H1 (cell line): Measurements from ENCODE around the gene CCNY. TPM values are rescaled to one million over a fixed set of nuclear protein-coding genes. Genes with fewer than 3 reads are reported as not detected.

Experiments
- CTCF ChIA-PET: fragments of 300-600 bp; sonication (Branson Sonifier 250); formaldehyde crosslinking; loops from one replicate; lab custom pipeline; 2021; ENCODE audit not compliant: partially characterized antibody; lab: Charles Lee
- POLR2A ChIA-PET: fragments of 300-600 bp; sonication (Branson Sonifier 250); formaldehyde crosslinking; loops from one replicate; lab custom pipeline; 2021; ENCODE audit warnings: inconsistent platforms; ENCODE audit not compliant: partially characterized antibody; lab: Charles Lee
- DNase-seq, 2 experiments: peaks; one replicate each; pipeline versions ENCODE4 v3.0.0 to v3.0.0-alpha.2; 2010 to 2022; ENCODE audit warnings: low spot score in 2 of 2, low read depth in 1 of 2, mixed read lengths in 1 of 2
- FAIRE-seq: peaks from 2 replicates; lab custom pipeline; 2011; peaks lifted over from hg19 to GRCh38; lab: Jason Lieb, UNC
- H2AFZ ChIP-seq: 2 replicates; pipeline ENCODE4 v1.8.1; 2012; ENCODE audit warnings: low read length, inconsistent platforms
- H2AK5ac ChIP-seq: 2 replicates; pipeline ENCODE4 v1.6.1; 2013; ENCODE audit warnings: low read depth, low read length
- H2BK120ac ChIP-seq: replicated peaks from 2 replicates; pipeline ENCODE3; 2013; ENCODE audit warnings: low read depth, low read length, inconsistent platforms
- H2BK12ac ChIP-seq: 2 replicates; pipeline ENCODE4 v1.6.1; 2013; ENCODE audit warnings: low read depth, low read length
- H2BK15ac ChIP-seq: 2 replicates; pipeline ENCODE4 v1.6.1; 2013; ENCODE audit warnings: low read length
- H2BK20ac ChIP-seq: 2 replicates; pipeline ENCODE4 v1.6.1; 2013; ENCODE audit warnings: low read length
- H2BK5ac ChIP-seq: 2 replicates; pipeline ENCODE4 v1.6.1; 2013; ENCODE audit warnings: low read depth, low read length
- H3K14ac ChIP-seq: 2 replicates; pipeline ENCODE4 v1.6.1; 2013; ENCODE audit warnings: inconsistent platforms; ENCODE audit not compliant: insufficient read length
- H3K18ac ChIP-seq: 2 replicates; pipeline ENCODE4 v1.6.1; 2013; ENCODE audit warnings: low read length; ENCODE audit errors: extremely low read depth
- H3K23ac ChIP-seq: 2 replicates; pipeline ENCODE4 v1.6.1; 2013; ENCODE audit warnings: inconsistent platforms; ENCODE audit not compliant: insufficient read length
- H3K23me2 ChIP-seq: 2 replicates; pipeline ENCODE4 v1.6.1; 2013; ENCODE audit warnings: low read depth, low read length
- H3K27ac ChIP-seq: 2 replicates; pipeline ENCODE4 v1.6.1; 2011; ENCODE audit warnings: low read depth, low read length, inconsistent platforms
- H3K27me3 ChIP-seq, 4 experiments: replicated peaks in 1 of 4; 1 replicate in 1 of 4; 2 replicates in 3 of 4; pipeline versions ENCODE4 v1.6.1 to v1.8.1; 2011 to 2013; ENCODE audit warnings: low read length in 3 of 4, mild to moderate bottlenecking in 3 of 4, inconsistent platforms in 2 of 4, mixed read lengths in 2 of 4, moderate library complexity in 1 of 4; ENCODE audit not compliant: control insufficient read depth in 3 of 4, insufficient read depth in 3 of 4; ENCODE audit errors: extremely low read depth in 1 of 4
- H3K36me3 ChIP-seq, 4 experiments: 2 replicates each; pipeline versions ENCODE4 v1.6.1 to v1.8.1; 2011 to 2013; ENCODE audit warnings: mild to moderate bottlenecking in 4 of 4, low read length in 3 of 4, moderate library complexity in 2 of 4, control low read depth in 1 of 4, inconsistent platforms in 1 of 4; ENCODE audit not compliant: insufficient read depth in 4 of 4, control insufficient read depth in 2 of 4
- H3K4ac ChIP-seq: replicated peaks from 2 replicates; pipeline ENCODE3; 2013; ENCODE audit warnings: low read length, low read depth, mixed read lengths, inconsistent platforms; ENCODE audit not compliant: insufficient read length
- H3K4me1 ChIP-seq, 4 experiments: replicated peaks in 1 of 4; 1 replicate in 1 of 4; 2 replicates in 3 of 4; pipeline versions ENCODE4 v1.6.1 to v1.8.1; 2011 to 2013; ENCODE audit warnings: low read length in 3 of 4, inconsistent platforms in 2 of 4, mixed read lengths in 1 of 4; ENCODE audit not compliant: insufficient read depth in 4 of 4, control insufficient read depth in 3 of 4
- H3K4me2 ChIP-seq, 2 experiments: 2 replicates each; pipeline versions ENCODE4 v1.6.1 to v1.8.1; 2011 to 2013; ENCODE audit warnings: low read depth in 2 of 2, low read length in 2 of 2, control low read depth in 1 of 2, inconsistent platforms in 1 of 2, mild to moderate bottlenecking in 1 of 2; ENCODE audit not compliant: insufficient read depth in 1 of 2
- H3K4me3 ChIP-seq, 4 experiments: fragments of 200-600, 300-600 bp in 1 of 4; sonication (generic), shearing (Covaris generic), sonication (Bioruptor Twin) in 1 of 4; 2 replicates each; pipeline versions ENCODE4 v1.5.1 to v1.8.1; 2011 to 2016; ENCODE audit warnings: low read length in 4 of 4, low read depth in 3 of 4, control low read depth in 2 of 4, inconsistent platforms in 2 of 4, mild to moderate bottlenecking in 2 of 4, mixed read lengths in 1 of 4, moderate library complexity in 1 of 4; ENCODE audit not compliant: insufficient read depth in 2 of 4; ENCODE audit errors: extremely low read depth in 1 of 4
- H3K56ac ChIP-seq: replicated peaks from 2 replicates; pipeline ENCODE3; 2013; ENCODE audit warnings: low read depth, mild to moderate bottlenecking, mixed read lengths, low read length, inconsistent platforms; ENCODE audit not compliant: insufficient read length
- H3K79me1 ChIP-seq: 2 replicates; pipeline ENCODE4 v1.6.1; 2013; ENCODE audit warnings: low read depth, low read length, control low read depth
- H3K79me2 ChIP-seq, 2 experiments: 2 replicates each; pipeline versions ENCODE4 v1.6.1 to v1.8.1; 2012 to 2013; ENCODE audit warnings: low read length in 2 of 2, mild to moderate bottlenecking in 2 of 2, inconsistent platforms in 1 of 2; ENCODE audit not compliant: insufficient read depth in 2 of 2, control insufficient read depth in 1 of 2
- H3K9ac ChIP-seq, 4 experiments: replicated peaks in 1 of 4; 1 replicate in 1 of 4; 2 replicates in 3 of 4; pipeline versions ENCODE4 v1.6.1 to v1.8.1; 2011 to 2013; ENCODE audit warnings: low read depth in 3 of 4, low read length in 3 of 4, control low read depth in 2 of 4, mild to moderate bottlenecking in 2 of 4, moderate library complexity in 2 of 4, inconsistent platforms in 1 of 4; ENCODE audit errors: extremely low read depth in 1 of 4
- H3K9me3 ChIP-seq, 2 experiments: 2 replicates each; pipeline versions ENCODE4 v1.6.1 to v1.8.1; 2012 to 2013; ENCODE audit warnings: mild to moderate bottlenecking in 2 of 2, moderate library complexity in 2 of 2, control low read depth in 1 of 2, inconsistent platforms in 1 of 2, low read depth in 1 of 2, low read length in 1 of 2, mixed read lengths in 1 of 2; ENCODE audit not compliant: insufficient read depth in 2 of 2
- H4K20me1 ChIP-seq, 2 experiments: replicated peaks in 1 of 2; 2 replicates each; pipeline versions ENCODE3 to v1.8.1; 2011 to 2013; ENCODE audit warnings: inconsistent platforms in 2 of 2, low read length in 2 of 2, mild to moderate bottlenecking in 1 of 2; ENCODE audit not compliant: insufficient read depth in 2 of 2, control insufficient read depth in 1 of 2
- H4K5ac ChIP-seq: 2 replicates; pipeline ENCODE4 v1.6.1; 2013; ENCODE audit warnings: low read length, low read depth, mixed read lengths, inconsistent platforms; ENCODE audit not compliant: insufficient read length
- H4K8ac ChIP-seq: 2 replicates; pipeline ENCODE4 v1.8.0; 2013; ENCODE audit warnings: mild to moderate bottlenecking, moderate library complexity, low read length, inconsistent platforms; ENCODE audit not compliant: insufficient read depth; ENCODE audit errors: extremely low read depth
- H4K91ac ChIP-seq: replicated peaks from 2 replicates; pipeline ENCODE3; 2013; ENCODE audit warnings: low read length, mixed read lengths, inconsistent platforms; ENCODE audit not compliant: insufficient read length
- CREB1 ChIP-seq: IDR thresholded peaks from 2 replicates; pipeline ENCODE4 v1.6.1; 2012; ENCODE audit warnings: inconsistent platforms
- CTBP2 ChIP-seq: IDR thresholded peaks from 2 replicates; pipeline ENCODE4 v1.7.0; 2011; ENCODE audit warnings: borderline replicate concordance, mild to moderate bottlenecking, moderate library complexity, mixed read lengths, low read length; ENCODE audit not compliant: insufficient read depth, insufficient read length
- FOSL1 ChIP-seq: IDR thresholded peaks from 2 replicates; pipeline ENCODE4 v1.6.1; 2011; ENCODE audit warnings: mild to moderate bottlenecking, low read depth, low read length, moderate library complexity; ENCODE audit not compliant: insufficient read depth
- HDAC2 ChIP-seq, 2 experiments: fragments of 300-600 bp in 1 of 2; sonication (generic) in 1 of 2; IDR thresholded peaks; 2 replicates each; pipeline ENCODE4 v1.6.1; 2011 to 2012; ENCODE audit warnings: low read depth in 2 of 2, low read length in 2 of 2, mild to moderate bottlenecking in 2 of 2, moderate library complexity in 2 of 2, borderline replicate concordance in 1 of 2, inconsistent platforms in 1 of 2
- HDAC6 ChIP-seq: IDR thresholded peaks from one replicate; pipeline ENCODE4 v1.7.1; 2012; ENCODE audit warnings: low read depth, mild to moderate bottlenecking, inconsistent platforms, low read length, moderate library complexity
- JUN ChIP-seq: IDR thresholded peaks from 2 replicates; pipeline ENCODE4 v1.6.1; 2011; ENCODE audit warnings: low read depth, mild to moderate bottlenecking, improper control_type of control experiment, low read length
- RXRA ChIP-seq: IDR thresholded peaks from 2 replicates; pipeline ENCODE4 v1.6.1; 2011; ENCODE audit warnings: low read depth, mild to moderate bottlenecking, low read length, moderate library complexity; ENCODE audit not compliant: insufficient read depth
- SP2 ChIP-seq: IDR thresholded peaks from 2 replicates; pipeline ENCODE4 v1.6.1; 2012; ENCODE audit warnings: mild to moderate bottlenecking, low read length, inconsistent platforms
- SRF ChIP-seq: IDR thresholded peaks from 2 replicates; pipeline ENCODE4 v1.6.1; 2011; ENCODE audit warnings: mild to moderate bottlenecking, low read depth, low read length, moderate library complexity
- YY1 ChIP-seq: IDR thresholded peaks from 2 replicates; pipeline ENCODE4 v1.6.1; 2011; ENCODE audit warnings: low read depth, mild to moderate bottlenecking, low read length
- ZNF274 ChIP-seq: IDR thresholded peaks from 2 replicates; pipeline ENCODE4 v1.7.0; 2012; ENCODE audit warnings: low read length, borderline replicate concordance; ENCODE audit errors: extremely low read depth
- WGBS, 2 experiments: shearing (Covaris generic) in 1 of 2; methylation state at CpG; one replicate each; pipeline versions ENCODE4 v1.1.6 to v1.1.7; 2013 to 2015; ENCODE audit warnings: low lambda C conversion rate in 2 of 2, mixed read lengths in 2 of 2, inconsistent platforms in 1 of 2, low coverage in 1 of 2, missing lambda C conversion rate in 1 of 2; ENCODE audit not compliant: insufficient replicate concordance in 2 of 2, insufficient coverage in 1 of 2, insufficient read length in 1 of 2; ENCODE audit errors: extremely low coverage in 1 of 2, missing lambda C conversion rate in 1 of 2; 5-methylcytosine and 5-hydroxymethylcytosine counted together
- polyA plus RNA-seq, 7 experiments: library from polyadenylated mRNA; depleted of rRNA in 3 of 7; stranded (reverse) in 5 of 7; unstranded in 2 of 7; fragments of >200 nt in 5 of 7; fragments of 200-250 nt in 2 of 7; gene quantifications; 1 replicate in 5 of 7; 2 replicates in 1 of 7; 4 replicates in 1 of 7; pipeline versions ENCODE4 v1.2.1 to v1.2.3, GENCODE V29; 2011 to 2013; ENCODE audit warnings: missing spikeins in 2 of 7, mixed read lengths in 2 of 7
- total RNA-seq: library from RNA; stranded (reverse); fragmentation: NEBNext Ultra II Directional; extraction: Animal tissue kit (Norgen Biotek cat#: 25700); gene quantifications from 2 replicates; pipeline ENCODE4 v1.2.1, GENCODE V29; 2021

CCNY gene
- total and polyA plus RNA-seq, 2 of the 8 experiments (the other 6 are each of a cell fraction or from before 2014, with no cell fraction given), result 25.3 to 68.2 TPM

DNA sequence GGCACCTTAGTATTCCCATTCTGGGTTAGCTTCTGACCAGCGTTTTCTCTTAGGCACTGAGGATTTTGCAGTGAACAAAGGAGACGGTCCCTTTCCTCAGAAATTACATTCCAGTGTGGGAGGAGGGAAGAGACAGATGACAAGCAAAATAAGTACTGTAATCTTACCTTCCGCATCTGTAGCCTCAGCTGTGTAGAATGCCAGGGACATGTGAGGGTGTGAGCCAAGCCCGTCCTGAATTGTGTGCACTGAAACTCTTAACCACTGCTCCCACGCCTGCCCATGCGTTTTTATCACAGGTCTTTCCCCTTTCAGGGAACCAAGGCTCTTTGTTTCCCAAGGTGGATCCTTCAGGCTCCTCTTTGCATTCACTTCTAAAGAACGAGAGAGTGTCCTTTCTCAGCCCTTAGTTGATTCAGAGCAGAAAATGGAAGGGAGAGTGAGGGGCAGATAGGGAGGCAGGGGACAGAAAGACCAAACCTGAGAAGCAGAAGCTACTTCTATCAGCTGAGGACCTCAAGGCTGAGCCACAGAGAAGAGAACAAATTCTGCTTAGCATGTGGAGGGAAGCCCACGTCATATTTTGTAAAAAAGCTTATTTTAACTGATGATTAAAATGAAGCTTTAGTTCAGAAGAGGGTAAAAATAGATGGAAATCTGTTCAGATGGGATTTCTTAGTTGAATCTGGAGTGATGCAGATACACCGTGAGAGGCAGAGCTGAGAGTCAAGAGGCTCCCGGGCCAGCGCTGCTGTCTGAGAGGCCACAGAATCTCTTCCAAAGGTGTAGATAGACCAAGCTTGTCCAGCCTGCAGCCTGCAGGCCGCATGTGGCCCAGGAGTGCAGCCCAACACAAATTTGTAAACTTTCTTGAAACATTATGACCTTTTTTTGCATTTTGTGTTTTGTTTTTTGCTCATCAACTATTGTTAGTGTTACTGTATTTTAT, 122.5 kb downstream of the CCNY start:
- Histone ChIP-seq H2BK20ac (no peak overlapping the region), H3K36me3 (no peaks in the 10 kb centered on the region; a peak in 1 of 8 replicates), H3K18ac (no peak overlapping the region; the same call in 1 of the 2 replicates), H3K23ac (no peak overlapping the region), H3K9me3 (no peaks in the 10 kb centered on the region), H4K91ac (no peak overlapping the region), H3K23me2 (no peaks in the 10 kb centered on the region), H2BK120ac (no peak overlapping the region), H4K20me1 (peaks cover 0 to 4% of the 10 kb centered on the region in 2 experiments), H3K9ac (no peak overlapping the region), H3K79me1 (peaks cover 9% of the 10 kb centered on the region), H3K27ac (0 out of 2 replicates have a peak overlapping the region, but pooled peaks have one; percentile 58), H3K4ac (no peak overlapping the region), H3K4me3 (no peak overlapping the region), H4K8ac (no peak overlapping the region), H3K56ac (no peak overlapping the region), H3K27me3 (no peaks in the 10 kb centered on the region), H3K4me1 (peaks cover 6 to 37% (median 25%) of the 10 kb centered on the region in 4 experiments), H2BK15ac (no peak overlapping the region), H2AK5ac (no peak overlapping the region), H2BK5ac (no peak overlapping the region), H4K5ac (no peak overlapping the region), H2BK12ac (no peak overlapping the region), H2AFZ (no peak overlapping the region), H3K4me2 (peak overlapping the region in 1 of 2 experiments; percentile 20; a peak in 1 of 4 replicates), H3K79me2 (peaks cover 2 to 86% of the 10 kb centered on the region in 2 experiments; a peak in 3 of 4 replicates), H3K14ac (no peak overlapping the region)
- DNase-seq (no peak), FAIRE-seq (no peak)
- WGBS, 2 experiments, result 78% methylated on average over 12 of the region's 12 CpGs; no CpG with 5 or more reads in 1 of the 2 experiments
- ChIA-PET CTCF (interaction anchor here (0.6 to 1.1 kb wide), 5 partner anchors 10 to 75 kb away, joined by 3 to 4 read pairs (median 3); no protein-coding TSS in a partner anchor), POLR2A (interaction anchor here (1.2 kb wide), 1 partner anchor 15 kb away, joined by 3 read pairs; no protein-coding TSS in a partner anchor)
- TF ChIP-seq HDAC2 (IDR thresholded peaks at IDR 0.05; ENCODE audit: borderline replicate concordance in 1 of 2, low read depth in 2 of 2, low read length in 2 of 2) (no peak), FOSL1 (no peak), YY1 (no peak), CTBP2 (no peak), ZNF274 (no peak), HDAC6 (no peak), CREB1 (no peak), RXRA (no peak), JUN (no peak), SP2 (no peak), SRF (no peak)
